Activated naive CD4-positive, alpha-beta T cell treated with anti-CD3 and anti-CD28 coated beads, Interleukin-2, amount 50 U/mL, for 24 hours (primary cell): ENCODE measurements around the gene ZNF283.

ENCODE experiments used
- H3K27ac Mint-ChIP-seq: one replicate; pipeline ENCODE4 v1.8.0; 2021; ENCODE audit warnings: mild to moderate bottlenecking, mixed read lengths
- H3K27me3 Mint-ChIP-seq: one replicate; pipeline ENCODE4 v1.8.0; 2021; ENCODE audit warnings: mixed read lengths
- H3K36me3 Mint-ChIP-seq: one replicate; pipeline ENCODE4 v1.8.0; 2021; ENCODE audit warnings: mixed read lengths
- H3K4me1 Mint-ChIP-seq: one replicate; pipeline ENCODE4 v1.8.0; 2021; ENCODE audit warnings: mixed read lengths
- H3K4me3 Mint-ChIP-seq: one replicate; pipeline ENCODE4 v1.8.0; 2021; ENCODE audit warnings: mild to moderate bottlenecking, mixed read lengths
- H3K9me3 Mint-ChIP-seq: one replicate; pipeline ENCODE4 v1.8.0; 2021; ENCODE audit warnings: mixed read lengths

Gene ZNF283

GRCh38 chr19:43883864-43884263, 56.7 kb downstream of the ZNF283 start, which contains the start of gene ZNF404:
TSS of gene ZNF404 (minus strand) at chr19:43883964.
- H3K4me1 Mint-ChIP-seq: no peaks in the 10 kb centered on the region
- peaks cover 54% of the 10 kb centered on the region for H3K9me3 Mint-ChIP-seq
- no peak within 1 kb of the TSS for H3K4me3 Mint-ChIP-seq
- H3K27ac Mint-ChIP-seq: no peak within 1 kb of the TSS
- H3K27me3 Mint-ChIP-seq: no peaks in the 10 kb centered on the region
- H3K36me3 Mint-ChIP-seq: peaks cover 50% of the 10 kb centered on the region

- H3K9me3 Mint-ChIP-seq: peaks cover 38% of the 10 kb centered on the region
- H3K4me1 Mint-ChIP-seq: peaks cover 4% of the 10 kb centered on the region
- H3K36me3 Mint-ChIP-seq: peaks cover 52% of the 10 kb centered on the region
- no peak overlapping the region for H3K4me3 Mint-ChIP-seq
- peaks cover 2% of the 10 kb centered on the region for H3K27me3 Mint-ChIP-seq
- H3K27ac Mint-ChIP-seq: no peak overlapping the region
Observed at GRCh38 chr19:43895727-43896308, 68.7 kb downstream of the ZNF283 start.
